MM.1S (cell line): Measurements from ENCODE around the gene MEIS2.

Source experiments
- DNase-seq: peaks from one replicate; pipeline ENCODE4 v3.0.0-alpha.2; 2015
- H2AFZ ChIP-seq: fragments of 300-600 bp; sonication (generic); 2 replicates; pipeline ENCODE4 v1.6.0; 2016; ENCODE audit warnings: antibody characterized with exemption, low read length
- H3F3A ChIP-seq: fragments of 300-600 bp; sonication (generic); 2 replicates; pipeline ENCODE4 v1.6.1; 2016; ENCODE audit warnings: mild to moderate bottlenecking, antibody characterized with exemption, low read length, moderate library complexity, mixed read lengths; ENCODE audit not compliant: insufficient read depth
- H3K27ac ChIP-seq: fragments of 300-600 bp; sonication (generic); 2 replicates; pipeline ENCODE4 v1.5.1; 2016; ENCODE audit warnings: mild to moderate bottlenecking, low read length
- H3K27me3 ChIP-seq: fragments of 300-600 bp; sonication (generic); replicated peaks from 2 replicates; pipeline ENCODE4 v1.6.0; 2016; ENCODE audit warnings: low read length; ENCODE audit not compliant: insufficient read depth
- H3K36me3 ChIP-seq: fragments of 300-600 bp; sonication (generic); replicated peaks from 2 replicates; pipeline ENCODE4 v1.6.1; 2016; ENCODE audit warnings: mild to moderate bottlenecking, low read length, mixed read lengths; ENCODE audit not compliant: insufficient read depth
- H3K4me1 ChIP-seq: fragments of 300-600 bp; sonication (generic); 2 replicates; pipeline ENCODE4 v1.6.1; 2016; ENCODE audit warnings: low read length, mixed read lengths
- H3K4me2 ChIP-seq: fragments of 300-600 bp; sonication (generic); 2 replicates; pipeline ENCODE4 v1.6.0; 2016; ENCODE audit warnings: low read depth, low read length
- H3K4me3 ChIP-seq: fragments of 300-600 bp; sonication (generic); 2 replicates; pipeline ENCODE4 v1.5.1; 2016; ENCODE audit warnings: low read length, mixed read lengths
- H3K79me2 ChIP-seq: fragments of 300-600 bp; sonication (generic); 2 replicates; pipeline ENCODE4 v1.6.1; 2016; ENCODE audit warnings: mixed run types, low read length, mixed read lengths
- H3K9ac ChIP-seq: fragments of 300-600 bp; sonication (generic); 2 replicates; pipeline ENCODE4 v1.6.1; 2016; ENCODE audit warnings: low read length, mixed read lengths
- H3K9me2 ChIP-seq: fragments of 300-600 bp; sonication (generic); replicated peaks from 2 replicates; pipeline ENCODE4 v1.6.1; 2016; ENCODE audit warnings: mild to moderate bottlenecking, low read length, mixed read lengths; ENCODE audit not compliant: insufficient read depth
- H3K9me3 ChIP-seq: fragments of 300-600 bp; sonication (generic); replicated peaks from 2 replicates; pipeline ENCODE4 v1.6.1; 2016; ENCODE audit warnings: mild to moderate bottlenecking, low read length, mixed read lengths; ENCODE audit not compliant: insufficient read depth
- H4K20me1 ChIP-seq: fragments of 300-600 bp; sonication (generic); 2 replicates; pipeline ENCODE4 v1.6.1; 2016; ENCODE audit warnings: mild to moderate bottlenecking, low read length, moderate library complexity, mixed read lengths; ENCODE audit not compliant: insufficient read depth
- CTCF ChIP-seq: fragments of 300-600 bp; sonication (generic); IDR thresholded peaks from 2 replicates; pipeline ENCODE4 v1.5.1; 2016; ENCODE audit warnings: antibody characterized with exemption, low read length, mixed read lengths
- EZH2 ChIP-seq: fragments of 300-600 bp; sonication (generic); optimal IDR thresholded peaks from 2 replicates; pipeline ENCODE3; 2017; ENCODE audit warnings: low read depth, mild to moderate bottlenecking, antibody characterized with exemption, low read length, mixed read lengths
- EZH2phosphoT487 ChIP-seq: fragments of 300-600 bp; sonication (generic); IDR thresholded peaks from 2 replicates; pipeline ENCODE4 v1.6.1; 2018; ENCODE audit warnings: antibody characterized with exemption, low read length

Gene MEIS2

GRCh38 chr15:37001417-37001816, 98.9 kb downstream of the MEIS2 start:
- Histone ChIP-seq H3F3A (no peaks in the 10 kb centered on the region), H3K4me1 (no peaks in the 10 kb centered on the region), H4K20me1 (no peaks in the 10 kb centered on the region), H3K36me3 (no peaks in the 10 kb centered on the region), H3K27me3 (no peaks in the 10 kb centered on the region), H3K9me2 (no peaks in the 10 kb centered on the region), H3K4me2 (no peak overlapping the region), H3K27ac (no peak overlapping the region), H3K79me2 (no peaks in the 10 kb centered on the region), H2AFZ (no peak overlapping the region), H3K4me3 (no peak overlapping the region), H3K9ac (no peak overlapping the region), H3K9me3 (no peaks in the 10 kb centered on the region)
- DNase-seq = no peak
- TF ChIP-seq EZH2phosphoT487 = no peak
- no peak for TF ChIP-seq EZH2
- TF ChIP-seq CTCF = no peak

GRCh38 chr15:36999778-37000177, 100.6 kb downstream of the MEIS2 start:
- no peak for DNase-seq
- Histone ChIP-seq H3K4me3 (no peak overlapping the region), H3K4me1 (no peaks in the 10 kb centered on the region), H3K27ac (no peak overlapping the region), H3F3A (no peaks in the 10 kb centered on the region), H3K9me3 (no peaks in the 10 kb centered on the region), H3K36me3 (no peaks in the 10 kb centered on the region), H4K20me1 (no peaks in the 10 kb centered on the region), H3K27me3 (no peaks in the 10 kb centered on the region), H3K79me2 (no peaks in the 10 kb centered on the region), H2AFZ (no peak overlapping the region), H3K9ac (no peak overlapping the region), H3K4me2 (no peak overlapping the region), H3K9me2 (no peaks in the 10 kb centered on the region)
- TF ChIP-seq EZH2 = no peak
- no peak for TF ChIP-seq CTCF
- TF ChIP-seq EZH2phosphoT487 = no peak

GRCh38 chr15:36996538-36997181, 103.7 kb downstream of the MEIS2 start:
- H3K4me3 ChIP-seq = no peak overlapping the region
- no peak for DNase-seq
- no peak for TF ChIP-seq EZH2
- no peak for TF ChIP-seq CTCF
- no peak for TF ChIP-seq EZH2phosphoT487
- H3K9me3 ChIP-seq = no peaks in the 10 kb centered on the region
- no peak overlapping the region for H3K4me2 ChIP-seq
- H3K9ac ChIP-seq = no peak overlapping the region
- no peaks in the 10 kb centered on the region for H3K9me2 ChIP-seq
- no peaks in the 10 kb centered on the region for H3K4me1 ChIP-seq
- no peak overlapping the region for H3K27ac ChIP-seq
- no peak overlapping the region for H2AFZ ChIP-seq
- H4K20me1 ChIP-seq = no peaks in the 10 kb centered on the region
- H3F3A ChIP-seq = no peaks in the 10 kb centered on the region
- H3K27me3 ChIP-seq = no peaks in the 10 kb centered on the region
- H3K79me2 ChIP-seq = no peaks in the 10 kb centered on the region
- H3K36me3 ChIP-seq = no peaks in the 10 kb centered on the region
